Panc1 (cell line): ENCODE data around the gene ZNF511. TPM values are rescaled to one million over a fixed set of nuclear protein-coding genes. Genes with fewer than 3 reads are reported as not detected.

ENCODE experiments used
- ATAC-seq: fragments of 200-7000 bp; cut with Tn5 transposase; 2 replicates; pipeline ENCODE4 v1.9.1; 2020; ENCODE audit warnings: mild to moderate bottlenecking, moderate library complexity
- BruUV-seq: library from RNA; stranded (reverse); fragments of 400-500 nt; replicated peaks from 2 replicates; lab custom pipeline; 2021; lab: Mats Ljungman, UMichigan
- CTCF ChIA-PET: fragments of 300-600 bp; sonication (Branson Sonifier 250); formaldehyde crosslinking; loops from one replicate; lab custom pipeline; 2022; ENCODE audit warnings: antibody characterized with exemption; lab: Charles Lee
- POLR2A ChIA-PET: fragments of 300-600 bp; sonication (Branson Sonifier 250); formaldehyde crosslinking; loops from one replicate; lab custom pipeline; 2022; ENCODE audit warnings: antibody characterized with exemption; lab: Charles Lee
- DNase-seq: peaks from one replicate; pipeline ENCODE4 v3.0.0-alpha.2; 2010; ENCODE audit warnings: low read depth, low spot score
- H3K27ac ChIP-seq: 2 replicates; pipeline ENCODE4 v1.5.1; 2011; ENCODE audit warnings: mild to moderate bottlenecking, low read length, inconsistent platforms
- H3K27me3 ChIP-seq: fragments of 200-500 bp; sonication (Bioruptor generic); 2 replicates; pipeline ENCODE4 v1.6.0; 2014; ENCODE audit warnings: low read length, inconsistent platforms; ENCODE audit not compliant: control insufficient read depth, insufficient read depth
- H3K36me3 ChIP-seq: fragments of 200-500 bp; sonication (Bioruptor generic); 2 replicates; pipeline ENCODE4 v1.5.1; 2014; ENCODE audit warnings: inconsistent platforms, mild to moderate bottlenecking, low read length, moderate library complexity; ENCODE audit not compliant: control insufficient read depth, insufficient read depth
- H3K4me1 ChIP-seq: 2 replicates; pipeline ENCODE4 v1.5.1; 2011; ENCODE audit warnings: inconsistent platforms, mild to moderate bottlenecking, low read length, moderate library complexity; ENCODE audit not compliant: control insufficient read depth, insufficient read depth
- H3K4me3 ChIP-seq, 2 experiments: 2 replicates each; pipeline ENCODE4 v1.5.1; 2011 to 2012; ENCODE audit warnings: low read depth in 2 of 2, low read length in 2 of 2, mild to moderate bottlenecking in 2 of 2, inconsistent platforms in 1 of 2, moderate library complexity in 1 of 2
- H3K9me3 ChIP-seq: fragments of 200-500 bp; sonication (Bioruptor generic); 2 replicates; pipeline ENCODE4 v1.5.1; 2014; ENCODE audit warnings: low read depth, mild to moderate bottlenecking, inconsistent platforms, low read length, moderate library complexity; ENCODE audit not compliant: control insufficient read depth, insufficient read depth
- POLR2AphosphoS5 ChIP-seq: IDR thresholded peaks from 2 replicates; pipeline ENCODE4 v1.6.1; 2012; ENCODE audit warnings: mild to moderate bottlenecking, low read depth, low read length, moderate library complexity
- SIN3A ChIP-seq: IDR thresholded peaks from 2 replicates; pipeline ENCODE4 v1.6.1; 2012; ENCODE audit warnings: low read depth, mild to moderate bottlenecking, low read length, moderate library complexity, borderline replicate concordance; ENCODE audit not compliant: insufficient read depth
- TCF7L2 ChIP-seq: IDR thresholded peaks from 2 replicates; pipeline ENCODE4 v1.6.1; 2011; ENCODE audit warnings: mild to moderate bottlenecking, low read depth, low read length, inconsistent platforms
- in situ Hi-C: cut with HindIII; loops from 2 replicates; pipeline ENCODE4 v1.10.0; 2016; ENCODE audit warnings: low sequenced_read_pairs, low pct_unique_long_range_greater_than_20kb
- intact Hi-C: fragments of 100-400 bp; cut with micrococcal nuclease; formaldehyde crosslinking; loops from one replicate; pipeline ENCODE4 v1.10.0; 2022; ENCODE audit not compliant: unreplicated experiment
- total RNA-seq: library from RNA; stranded (reverse); gene quantifications from one replicate; pipeline ENCODE4 v1.2.1, GENCODE V29; 2021; ENCODE audit not compliant: unreplicated experiment
- TF ChIP-seq, protein P1 (sequence below): fragments of 450-650 bp; IDR thresholded peaks from 2 replicates; pipeline ENCODE4 v1.5.1; 2017; ENCODE audit warnings: mild to moderate bottlenecking
- TF ChIP-seq, protein P2 (sequence below), 2 experiments: IDR thresholded peaks; 2 replicates each; pipeline ENCODE4 v1.6.1; 2011 to 2012; ENCODE audit warnings: low read depth in 2 of 2, control low read depth in 1 of 2, low read length in 1 of 2, mild to moderate bottlenecking in 1 of 2, moderate library complexity in 1 of 2; ENCODE audit not compliant: insufficient read depth in 1 of 2

The ZNF511 gene
- total RNA-seq, 1 experiment from 2014 or later: 93.8 TPM

DNA sequence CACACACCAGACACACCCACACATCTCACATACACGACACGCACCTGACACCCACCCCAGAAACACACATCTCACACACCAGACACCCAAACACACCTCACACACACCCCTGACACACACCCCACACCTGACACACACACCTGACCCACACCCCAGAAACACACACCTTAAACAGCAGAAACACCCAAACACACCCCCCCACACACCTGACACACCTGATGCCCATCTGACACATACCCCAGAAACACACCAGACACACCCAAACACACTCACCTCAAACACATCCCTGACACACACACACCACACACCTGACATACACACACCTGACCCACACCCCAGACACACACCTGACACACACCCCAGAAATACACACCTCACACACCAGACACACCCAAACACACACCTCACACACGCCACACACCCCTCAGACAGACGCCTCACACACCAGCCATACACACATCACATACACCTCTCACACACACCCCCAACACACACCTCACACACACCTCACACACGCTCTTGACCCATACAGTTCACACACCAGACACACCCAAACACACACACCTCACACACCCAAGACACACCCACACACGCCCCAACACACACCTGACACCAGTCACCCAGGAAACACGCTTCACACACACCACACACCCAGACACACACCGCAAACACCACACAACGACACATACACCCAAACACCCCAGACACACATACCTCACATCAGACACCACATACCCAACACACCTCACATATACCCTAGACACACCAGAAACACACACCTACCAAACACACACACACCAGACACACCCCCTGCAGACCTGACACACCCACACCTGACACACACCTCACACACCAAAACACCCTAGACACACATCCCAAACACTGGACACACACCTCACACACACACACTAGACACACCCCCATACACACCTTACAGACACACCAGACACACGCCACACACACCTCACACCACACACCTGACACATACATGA, 29.7 kb downstream of the ZNF511 start:
- intact Hi-C loops (no loop called here), in situ Hi-C loops (no loop called here)
- Histone ChIP-seq H3K4me1 (no peaks in the 10 kb centered on the region), H3K36me3 (no peaks in the 10 kb centered on the region), H3K27me3 (peaks cover 9% of the 10 kb centered on the region), H3K9me3 (no peaks in the 10 kb centered on the region), H3K4me3 (no peak overlapping the region), H3K27ac (no peak overlapping the region)
- POLR2A ChIA-PET: no interaction called here
- TF ChIP-seq SIN3A (no peak), TCF7L2 (no peak), POLR2AphosphoS5 (no peak)
- TF ChIP-seq, protein P1, sequence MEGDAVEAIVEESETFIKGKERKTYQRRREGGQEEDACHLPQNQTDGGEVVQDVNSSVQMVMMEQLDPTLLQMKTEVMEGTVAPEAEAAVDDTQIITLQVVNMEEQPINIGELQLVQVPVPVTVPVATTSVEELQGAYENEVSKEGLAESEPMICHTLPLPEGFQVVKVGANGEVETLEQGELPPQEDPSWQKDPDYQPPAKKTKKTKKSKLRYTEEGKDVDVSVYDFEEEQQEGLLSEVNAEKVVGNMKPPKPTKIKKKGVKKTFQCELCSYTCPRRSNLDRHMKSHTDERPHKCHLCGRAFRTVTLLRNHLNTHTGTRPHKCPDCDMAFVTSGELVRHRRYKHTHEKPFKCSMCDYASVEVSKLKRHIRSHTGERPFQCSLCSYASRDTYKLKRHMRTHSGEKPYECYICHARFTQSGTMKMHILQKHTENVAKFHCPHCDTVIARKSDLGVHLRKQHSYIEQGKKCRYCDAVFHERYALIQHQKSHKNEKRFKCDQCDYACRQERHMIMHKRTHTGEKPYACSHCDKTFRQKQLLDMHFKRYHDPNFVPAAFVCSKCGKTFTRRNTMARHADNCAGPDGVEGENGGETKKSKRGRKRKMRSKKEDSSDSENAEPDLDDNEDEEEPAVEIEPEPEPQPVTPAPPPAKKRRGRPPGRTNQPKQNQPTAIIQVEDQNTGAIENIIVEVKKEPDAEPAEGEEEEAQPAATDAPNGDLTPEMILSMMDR: no peak
- TF ChIP-seq, protein P2, sequence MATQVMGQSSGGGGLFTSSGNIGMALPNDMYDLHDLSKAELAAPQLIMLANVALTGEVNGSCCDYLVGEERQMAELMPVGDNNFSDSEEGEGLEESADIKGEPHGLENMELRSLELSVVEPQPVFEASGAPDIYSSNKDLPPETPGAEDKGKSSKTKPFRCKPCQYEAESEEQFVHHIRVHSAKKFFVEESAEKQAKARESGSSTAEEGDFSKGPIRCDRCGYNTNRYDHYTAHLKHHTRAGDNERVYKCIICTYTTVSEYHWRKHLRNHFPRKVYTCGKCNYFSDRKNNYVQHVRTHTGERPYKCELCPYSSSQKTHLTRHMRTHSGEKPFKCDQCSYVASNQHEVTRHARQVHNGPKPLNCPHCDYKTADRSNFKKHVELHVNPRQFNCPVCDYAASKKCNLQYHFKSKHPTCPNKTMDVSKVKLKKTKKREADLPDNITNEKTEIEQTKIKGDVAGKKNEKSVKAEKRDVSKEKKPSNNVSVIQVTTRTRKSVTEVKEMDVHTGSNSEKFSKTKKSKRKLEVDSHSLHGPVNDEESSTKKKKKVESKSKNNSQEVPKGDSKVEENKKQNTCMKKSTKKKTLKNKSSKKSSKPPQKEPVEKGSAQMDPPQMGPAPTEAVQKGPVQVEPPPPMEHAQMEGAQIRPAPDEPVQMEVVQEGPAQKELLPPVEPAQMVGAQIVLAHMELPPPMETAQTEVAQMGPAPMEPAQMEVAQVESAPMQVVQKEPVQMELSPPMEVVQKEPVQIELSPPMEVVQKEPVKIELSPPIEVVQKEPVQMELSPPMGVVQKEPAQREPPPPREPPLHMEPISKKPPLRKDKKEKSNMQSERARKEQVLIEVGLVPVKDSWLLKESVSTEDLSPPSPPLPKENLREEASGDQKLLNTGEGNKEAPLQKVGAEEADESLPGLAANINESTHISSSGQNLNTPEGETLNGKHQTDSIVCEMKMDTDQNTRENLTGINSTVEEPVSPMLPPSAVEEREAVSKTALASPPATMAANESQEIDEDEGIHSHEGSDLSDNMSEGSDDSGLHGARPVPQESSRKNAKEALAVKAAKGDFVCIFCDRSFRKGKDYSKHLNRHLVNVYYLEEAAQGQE (IDR thresholded peaks at IDR 0.05; ENCODE audit: insufficient read depth in 1 of 2, low read depth in 2 of 2, low read length in 1 of 2): no peak
- ATAC-seq: no peak
- no peak for DNase-seq
- CTCF ChIA-PET: no interaction called here
- BruUV-seq: no TSS peak

DNA sequence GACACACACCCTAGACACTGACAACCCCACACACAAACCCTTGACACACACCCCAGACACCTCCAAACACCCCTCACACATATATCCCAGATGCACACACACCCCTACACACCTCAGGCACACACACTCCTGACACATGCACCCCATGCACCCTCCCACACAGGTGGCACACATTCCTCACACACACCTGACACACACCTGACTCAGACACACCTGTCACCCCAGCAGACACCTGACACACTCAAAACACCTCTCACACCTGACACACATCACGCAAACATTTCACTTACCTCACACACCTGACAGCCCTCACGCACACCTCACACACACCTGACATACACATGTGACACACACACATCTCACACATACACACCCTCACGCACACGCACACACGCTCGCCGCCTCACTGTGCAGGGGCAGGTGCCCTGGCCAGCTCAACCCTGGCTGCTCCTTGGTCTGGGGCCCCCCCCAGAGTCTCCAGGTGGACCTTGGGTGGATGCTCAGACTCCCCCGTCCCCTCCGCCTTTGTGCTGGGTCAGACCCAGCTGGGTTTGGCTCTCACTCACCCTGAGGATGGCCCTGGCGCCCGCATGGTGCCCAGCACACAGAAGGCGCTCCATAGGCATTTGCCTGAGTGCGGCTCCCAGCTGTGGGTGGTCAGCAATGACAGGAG, 31.1 kb downstream of the ZNF511 start:
- ATAC-seq: no peak
- no TSS peak for BruUV-seq
- CTCF ChIA-PET: no interaction called here
- no peak for DNase-seq
- Histone ChIP-seq H3K4me1 (no peaks in the 10 kb centered on the region), H3K27ac (no peak overlapping the region), H3K9me3 (no peaks in the 10 kb centered on the region), H3K27me3 (peaks cover 8% of the 10 kb centered on the region), H3K4me3 (no peak overlapping the region), H3K36me3 (no peaks in the 10 kb centered on the region)
- TF ChIP-seq SIN3A: no peak
- intact Hi-C loops: no loop called here
- POLR2A ChIA-PET: no interaction called here
- in situ Hi-C loops: no loop called here
